ENCODE results near the gene CCDC51.

CCDC51 gene

DNA sequence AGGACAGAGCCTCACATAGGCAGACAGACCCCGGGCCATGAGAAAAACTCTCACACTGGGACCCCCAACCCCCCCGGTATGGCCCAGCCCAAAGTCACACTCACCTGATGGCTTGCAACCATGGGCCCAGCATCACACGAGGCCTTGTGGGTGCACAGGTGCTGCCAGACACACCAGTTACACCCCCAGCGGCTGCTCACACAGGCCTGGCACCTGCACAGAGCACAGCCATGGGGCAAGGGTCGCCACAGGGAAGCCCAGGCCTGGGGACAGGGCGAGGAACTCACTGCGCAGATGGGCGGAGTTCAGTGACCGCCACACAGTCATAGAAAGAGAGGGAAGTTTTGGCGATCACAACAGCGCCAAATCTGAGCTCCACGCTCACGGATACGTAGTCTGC lies 19.4 kb downstream of the CCDC51 start:
- DNase-seq (ENCODE audit: low read depth in 2 of 2), result no peak

DNA sequence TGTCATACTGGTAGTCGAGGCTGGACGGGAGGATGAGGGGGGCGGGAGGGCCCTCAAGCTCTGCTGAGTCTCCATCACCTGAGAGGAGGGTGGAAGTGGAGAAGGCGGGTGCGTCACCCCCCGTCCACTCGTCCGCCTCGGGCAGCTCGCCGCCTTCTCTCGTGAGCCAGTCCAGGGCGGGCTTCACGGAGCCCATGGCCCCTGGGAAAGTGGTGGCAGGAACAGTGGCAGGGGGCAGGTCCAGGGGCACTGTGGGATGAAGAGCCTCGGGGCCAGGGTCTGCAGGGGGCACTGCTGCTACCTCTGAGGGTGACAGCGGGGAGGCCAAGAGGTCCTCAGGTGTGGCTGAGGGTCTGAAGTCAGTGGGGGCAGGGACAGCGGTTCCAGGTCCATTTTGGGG lies 20.3 kb downstream of the CCDC51 start:
- no peak for DNase-seq (ENCODE audit: low read depth in 2 of 2)

DNA sequence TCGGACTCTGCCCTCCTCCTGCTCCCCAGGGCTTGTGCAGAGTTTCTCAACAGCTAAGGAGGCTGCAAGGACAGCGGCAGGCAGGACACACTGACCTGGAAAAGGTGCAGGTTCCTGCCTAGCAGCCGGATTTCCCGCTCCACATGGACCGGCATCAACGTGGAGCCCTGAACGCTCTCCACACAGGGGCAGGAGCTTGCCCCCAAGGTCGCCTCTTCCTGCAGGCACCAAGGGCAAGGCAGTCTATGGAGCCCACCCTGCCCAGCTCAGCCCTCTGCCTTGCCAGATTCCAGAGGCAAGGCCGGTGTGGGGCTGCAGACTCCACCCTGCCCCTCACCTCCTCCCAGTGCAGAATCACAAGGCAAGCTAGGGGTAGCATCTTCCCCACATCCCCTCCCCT lies 20.8 kb downstream of the CCDC51 start:
- no peak for DNase-seq (ENCODE audit: low read depth in 2 of 2)

DNA sequence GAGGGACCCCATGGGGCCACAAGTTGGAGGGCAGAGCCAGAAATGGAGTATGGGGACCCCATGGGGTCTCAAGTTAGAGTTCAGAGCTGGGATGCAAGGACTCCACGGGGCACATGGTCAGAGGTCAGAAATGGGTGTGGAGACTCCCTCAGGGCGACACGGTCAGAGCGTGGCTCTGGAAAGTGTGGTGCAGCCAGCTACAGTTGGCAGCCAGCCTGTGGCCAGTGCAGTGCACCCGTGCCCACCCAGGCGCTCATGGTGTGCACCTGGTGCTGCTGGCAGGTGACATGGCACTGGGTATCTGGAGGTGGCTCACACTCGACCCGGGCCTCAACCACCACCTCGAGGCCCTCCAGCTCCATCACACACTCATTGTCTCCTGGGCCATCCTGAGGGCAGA lies 21.3 kb downstream of the CCDC51 start:
- DNase-seq (ENCODE audit: low read depth in 2 of 2), result no peak

DNA sequence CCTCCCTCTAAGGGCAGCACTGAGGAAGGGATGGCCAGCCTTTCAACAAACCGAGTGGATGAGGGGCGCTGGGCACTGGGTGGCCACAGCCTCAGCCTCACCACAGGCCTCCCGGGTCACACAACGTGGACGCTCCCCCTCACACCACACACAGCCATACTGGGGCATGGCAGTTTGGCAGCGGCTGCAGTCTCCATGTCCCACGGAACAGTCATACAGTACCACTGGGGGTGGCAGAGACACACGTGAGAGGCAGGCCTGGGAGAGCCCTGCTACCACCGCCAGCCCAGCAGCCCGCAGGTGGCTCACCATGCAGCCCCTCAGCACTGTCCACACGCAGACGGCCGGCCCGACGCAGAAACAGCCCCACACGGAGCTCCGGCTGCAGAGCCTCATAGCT lies 21.8 kb downstream of the CCDC51 start:
- DNase-seq (ENCODE audit: low read depth in 2 of 2), result no peak

DNA sequence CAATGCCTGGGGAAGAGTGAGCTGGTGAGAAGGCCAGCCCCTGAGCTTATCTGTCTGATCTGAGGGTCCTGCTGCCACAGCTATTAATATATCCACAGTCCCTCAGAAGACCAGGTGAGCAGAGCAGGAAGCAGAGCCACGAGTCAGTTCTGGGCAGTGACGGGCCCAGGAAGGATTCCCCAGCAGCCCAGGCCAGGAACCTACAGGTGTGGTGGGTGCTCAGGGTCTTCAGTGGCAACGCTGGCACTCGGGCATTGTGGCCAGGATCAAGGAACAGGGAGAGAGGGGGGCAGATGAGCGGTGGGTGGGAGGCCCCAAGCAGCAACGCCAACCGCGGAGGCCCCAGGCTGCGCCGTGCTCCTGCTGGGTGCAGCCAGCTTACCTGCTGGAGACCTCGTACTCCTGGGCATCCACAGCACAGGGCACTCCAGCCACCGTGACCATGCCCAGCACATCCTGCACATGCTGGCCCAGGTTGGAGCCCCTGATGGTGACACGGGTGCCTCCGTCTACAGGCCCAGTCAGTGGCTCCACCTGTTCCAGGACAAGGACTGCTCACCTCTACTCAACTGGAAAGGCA lies 22.3 kb downstream of the CCDC51 start:
- DNase-seq (ENCODE audit: low read depth in 2 of 2), result no peak

DNA sequence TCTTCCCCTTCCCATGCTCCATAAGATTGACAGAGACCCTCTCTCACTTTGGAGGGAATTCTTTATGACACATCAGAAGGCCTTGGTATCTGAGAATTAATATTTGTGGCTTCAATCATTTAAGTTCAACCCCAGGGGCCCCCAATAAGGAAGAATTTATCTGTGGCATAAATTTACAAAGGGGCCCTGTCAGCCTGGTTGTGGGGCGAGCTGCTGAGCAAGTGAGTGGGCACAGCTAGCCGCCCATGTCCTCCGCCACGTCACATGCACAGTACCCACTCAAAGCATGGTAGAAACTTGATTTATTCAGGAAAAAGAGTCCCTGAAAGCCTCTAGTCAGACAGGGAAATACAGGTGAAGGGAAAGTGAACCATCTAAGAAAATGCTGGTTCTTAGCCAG lies 23.4 kb downstream of the CCDC51 start:
- DNase-seq (ENCODE audit: low read depth in 2 of 2), result no peak

DNA sequence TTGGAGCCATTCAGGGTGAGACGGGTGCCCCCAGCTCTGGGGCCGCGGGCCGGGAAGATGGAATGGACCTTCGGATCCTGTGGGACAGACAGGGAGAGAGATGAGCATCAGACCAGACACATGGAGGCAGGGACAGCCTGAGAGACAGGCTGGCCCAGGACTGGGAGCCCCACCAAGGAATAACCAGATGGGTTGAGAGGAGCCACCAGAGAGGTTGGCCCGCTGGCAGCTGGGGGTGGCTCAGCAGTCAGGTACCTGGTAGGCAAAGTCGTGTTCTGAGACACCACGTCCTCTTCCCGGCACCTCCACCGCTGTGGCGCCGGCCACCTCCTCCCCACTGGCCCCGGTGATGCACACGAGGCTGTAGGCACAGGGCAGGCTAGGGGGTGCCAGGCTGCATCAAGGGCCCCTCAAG lies 23.8 kb downstream of the CCDC51 start:
- DNase-seq (ENCODE audit: low read depth in 2 of 2), result no peak

DNA sequence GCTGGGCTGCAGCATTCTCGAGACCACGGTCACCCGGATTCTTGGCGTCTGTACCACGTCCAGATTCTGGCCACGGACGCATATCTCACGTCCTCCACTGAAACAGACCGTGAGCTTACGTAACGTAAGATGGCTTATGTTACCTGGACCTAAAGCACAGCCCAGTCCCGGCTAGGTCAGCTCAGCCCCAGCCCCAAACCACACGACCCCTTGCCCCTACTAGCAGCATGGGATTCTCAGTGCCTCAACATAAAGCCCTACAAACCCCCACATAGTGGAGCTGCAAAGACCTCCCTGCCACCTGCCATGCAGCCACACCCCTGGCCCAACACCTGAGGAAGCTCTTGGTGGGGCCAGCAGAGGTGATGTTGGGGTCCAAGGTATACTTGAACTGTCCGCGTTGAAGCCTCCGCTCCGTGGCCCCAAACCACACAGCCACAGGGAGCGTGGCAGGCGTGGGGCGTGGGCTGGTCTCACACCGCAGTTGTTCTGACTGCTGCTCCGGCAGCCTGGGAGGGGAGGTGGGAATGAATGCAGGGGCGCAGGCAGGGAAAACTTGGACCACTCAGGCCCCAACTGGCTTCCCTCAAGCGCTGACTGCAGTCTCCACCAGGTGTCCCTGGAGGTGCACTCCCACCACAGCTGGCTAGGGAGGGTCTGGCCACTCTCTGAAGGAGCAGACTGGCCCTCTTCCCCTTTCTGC lies 24.5 kb downstream of the CCDC51 start:
- DNase-seq (ENCODE audit: low read depth in 2 of 2), result no peak

DNA sequence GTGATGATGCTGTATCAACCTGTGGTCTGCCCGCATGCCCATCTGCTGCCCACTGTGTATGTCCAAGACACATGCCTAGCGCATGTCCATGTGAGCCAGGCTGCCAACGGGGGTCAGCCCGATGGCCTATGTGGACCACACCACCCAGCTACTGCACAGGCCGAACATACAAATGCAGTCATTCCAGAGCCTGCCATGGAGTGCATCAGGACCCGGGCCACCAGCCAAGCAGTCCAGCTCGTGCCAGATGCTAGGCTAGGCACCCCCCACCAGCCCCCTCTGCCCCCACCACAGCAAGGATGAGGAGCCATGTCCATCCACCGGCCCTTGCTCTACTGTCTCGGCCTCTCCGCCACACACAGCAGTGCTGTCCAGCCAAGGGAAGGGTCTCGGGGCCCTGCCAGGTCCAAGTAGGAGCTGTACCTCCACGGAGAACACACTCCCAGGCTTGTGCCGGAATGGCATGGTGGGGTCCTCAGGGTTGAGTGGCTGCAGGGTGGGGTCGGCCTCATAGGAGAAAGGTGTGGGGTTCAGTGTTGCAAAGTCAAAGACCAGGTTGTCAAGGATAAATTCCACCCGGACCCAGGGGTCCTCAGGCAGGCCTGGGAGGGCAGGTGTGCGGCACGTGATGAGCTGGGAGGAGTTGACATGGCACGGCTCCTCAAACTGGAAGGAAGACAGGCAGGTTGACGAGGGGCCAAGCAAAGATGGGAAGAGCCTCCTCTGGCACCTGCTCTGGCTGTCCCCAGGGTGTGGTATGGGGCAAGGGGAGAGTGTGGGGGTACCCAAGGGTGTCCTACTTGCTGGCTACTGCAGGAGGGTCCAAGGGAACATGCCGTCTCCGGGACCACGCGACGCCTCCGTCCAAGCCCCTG lies 25.3 kb downstream of the CCDC51 start:
- no peak for DNase-seq (ENCODE audit: low read depth in 2 of 2)

DNA sequence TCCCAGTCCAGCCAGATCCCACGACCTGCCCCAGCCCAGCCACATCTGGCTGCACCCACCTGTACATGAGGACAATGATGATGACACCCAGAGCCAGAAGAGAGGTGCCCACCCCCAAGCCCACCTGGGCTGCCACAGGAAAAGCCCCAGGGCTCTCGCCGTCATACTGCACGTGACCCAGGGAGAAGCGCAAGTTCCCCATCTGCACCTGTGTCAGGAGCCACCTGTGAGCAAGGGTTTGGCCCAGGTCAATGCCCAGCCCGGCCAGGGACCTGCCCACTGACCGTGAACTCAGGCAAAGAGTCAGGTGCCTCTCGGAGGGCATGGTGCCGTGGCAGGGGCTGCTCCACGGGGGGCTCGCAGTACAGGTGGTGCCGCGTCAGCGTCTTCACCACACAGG lies 26.3 kb downstream of the CCDC51 start:
- DNase-seq (ENCODE audit: low read depth in 2 of 2), result no peak

DNA sequence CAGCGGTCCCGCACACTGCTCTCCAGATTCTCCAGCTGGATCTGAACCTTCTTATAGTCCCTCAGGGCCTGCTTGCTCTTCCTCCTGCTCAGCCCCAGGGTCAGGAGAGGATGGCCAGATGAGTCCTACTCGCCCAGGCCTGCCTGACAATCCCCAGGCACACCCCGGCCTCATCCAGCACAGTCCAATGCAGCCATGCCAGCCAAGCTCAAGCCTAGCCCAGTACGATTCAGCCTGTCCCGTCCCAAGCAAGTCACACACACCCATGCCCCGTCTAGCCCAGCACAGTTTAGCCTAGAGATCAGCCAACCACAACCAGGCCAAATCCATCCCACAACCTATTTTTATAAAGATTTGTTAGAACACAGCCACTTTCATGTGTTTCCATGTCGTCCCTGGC lies 26.8 kb downstream of the CCDC51 start:
- DNase-seq (ENCODE audit: low read depth in 2 of 2), result no peak

DNA sequence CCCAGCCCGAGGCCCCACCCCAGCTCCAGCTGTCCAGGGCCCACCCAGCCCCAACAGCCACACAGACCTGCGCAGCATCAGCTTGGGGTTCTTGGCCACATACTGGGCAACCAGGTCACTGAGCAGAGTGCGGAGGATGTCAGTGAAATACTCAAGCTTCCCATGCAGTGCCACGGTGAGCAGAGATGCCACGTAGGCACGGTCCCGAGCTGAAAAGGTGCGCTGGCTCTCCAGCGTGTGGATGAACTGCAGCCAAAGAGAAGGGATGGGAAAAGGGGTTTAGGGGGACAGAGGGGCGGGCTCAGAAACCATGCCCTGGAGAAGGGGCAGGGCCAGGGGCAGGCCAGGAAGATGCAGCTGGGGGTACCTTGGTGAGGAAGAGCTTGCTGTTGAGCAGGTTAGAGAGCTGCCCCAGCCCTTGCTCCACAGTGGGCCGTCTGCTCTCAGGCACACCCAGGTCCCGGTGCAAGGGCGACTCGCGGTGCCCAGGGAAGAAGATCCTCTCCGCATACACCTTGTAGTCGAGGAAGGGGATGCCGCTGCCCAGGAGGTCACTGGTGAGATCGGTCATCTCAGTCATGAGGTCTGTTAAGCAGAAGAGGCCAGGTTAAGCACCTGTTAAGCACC lies 27.4 kb downstream of the CCDC51 start:
- no peak for DNase-seq (ENCODE audit: low read depth in 2 of 2)

DNA sequence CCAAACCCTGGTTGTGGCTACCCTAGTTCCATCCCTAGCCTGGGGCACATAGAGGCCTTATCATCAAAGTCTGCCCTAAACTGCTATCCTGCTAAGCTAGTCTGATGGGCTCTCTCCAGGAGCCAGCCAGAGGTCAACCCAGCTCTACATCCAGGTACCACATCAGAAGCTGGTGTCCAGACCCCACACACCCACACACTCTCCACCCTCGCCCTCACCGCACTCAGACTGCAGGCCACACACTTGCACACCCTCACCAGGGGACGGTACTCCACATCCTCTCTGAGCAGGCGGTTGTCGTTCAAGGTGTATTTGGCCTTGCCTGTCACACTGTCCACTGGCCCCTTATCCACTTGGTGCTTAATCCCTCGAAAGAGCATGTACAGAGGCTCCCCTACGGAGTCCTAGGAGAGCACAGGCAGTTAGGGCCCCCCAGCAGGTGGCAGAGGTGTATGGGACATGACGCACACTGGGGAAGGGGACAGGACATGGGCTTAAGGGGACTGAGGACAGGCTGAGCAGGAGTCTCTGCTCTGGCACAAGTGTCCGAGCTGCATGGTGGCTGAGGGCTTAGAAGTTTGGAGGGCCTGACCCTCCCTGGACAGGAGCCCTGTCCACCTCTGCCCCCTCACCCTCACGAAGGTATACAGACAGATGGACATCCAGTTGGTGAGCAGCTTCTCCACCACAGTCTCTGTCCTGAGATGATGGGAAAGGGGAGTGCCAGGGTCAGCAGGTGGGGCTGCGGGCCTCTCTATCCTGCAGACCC lies 28.1 kb downstream of the CCDC51 start:
- no peak for DNase-seq (ENCODE audit: low read depth in 2 of 2)

DNA sequence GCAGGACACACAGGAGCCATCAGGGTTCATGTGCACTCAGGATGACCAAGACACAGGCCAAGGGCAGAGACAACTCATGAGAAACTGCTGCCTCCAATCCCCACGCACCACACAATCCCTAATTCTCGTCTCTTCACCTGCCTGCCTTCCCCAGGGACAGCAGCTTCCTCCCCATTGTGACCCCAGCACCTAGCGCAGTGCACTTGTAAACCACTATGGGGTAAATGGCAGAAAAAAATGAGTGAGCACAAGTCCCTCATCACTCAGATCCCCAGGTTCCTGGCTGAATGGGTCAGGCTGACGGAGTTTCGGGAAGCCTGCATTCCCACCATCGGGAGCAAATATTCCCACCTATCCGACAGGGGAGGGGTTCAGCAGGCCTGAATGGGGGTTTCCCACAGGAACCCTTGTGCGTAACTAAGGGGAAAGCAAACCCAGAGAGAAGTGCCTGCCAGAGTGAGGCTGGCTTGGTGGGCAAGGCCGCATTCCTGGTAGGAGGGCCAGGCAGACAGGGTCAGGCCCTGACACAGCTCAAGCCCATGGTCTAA lies 28.8 kb downstream of the CCDC51 start:
- DNase-seq (ENCODE audit: low read depth in 2 of 2), result no peak

DNA sequence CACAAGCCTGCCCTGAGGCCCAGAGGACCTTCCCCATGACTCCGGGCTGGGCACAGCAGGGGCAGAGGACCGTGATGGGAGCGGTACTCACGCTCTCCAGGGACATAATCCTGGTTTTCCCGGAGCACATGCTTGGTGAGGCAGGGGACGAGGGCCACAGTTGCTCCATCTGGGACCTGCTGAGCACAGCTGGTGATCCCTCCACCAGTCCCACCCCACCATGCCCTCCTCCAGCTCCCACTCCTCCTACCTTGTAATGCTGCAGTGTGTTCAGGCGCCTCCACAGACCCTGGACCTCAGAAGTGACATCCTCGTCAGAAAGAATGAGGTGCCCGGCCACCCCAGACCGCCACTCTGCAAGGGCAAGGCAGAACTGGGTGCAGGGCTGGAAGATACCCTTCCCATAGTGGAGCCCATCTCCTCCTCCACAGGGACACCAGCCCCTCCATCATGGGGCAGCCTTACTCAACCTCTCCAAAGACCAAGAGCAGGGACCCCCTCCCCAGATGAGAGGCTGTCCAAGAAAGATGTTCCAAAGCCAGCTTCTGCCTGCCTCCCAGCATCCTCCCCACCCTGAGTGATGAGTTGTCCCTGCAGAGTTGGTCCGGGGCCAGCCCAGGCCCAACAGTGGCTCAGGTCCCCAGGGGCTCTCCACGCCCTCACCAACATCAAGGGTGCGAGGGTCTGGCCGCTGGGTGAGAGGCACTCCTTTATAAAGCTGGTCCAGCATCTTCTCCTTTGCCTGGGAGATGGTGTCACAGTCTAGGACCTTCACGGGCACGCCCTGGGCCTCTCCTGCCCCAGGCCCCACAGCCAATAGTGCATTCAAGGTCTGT lies 29.5 kb downstream of the CCDC51 start:
- no peak for DNase-seq (ENCODE audit: low read depth in 2 of 2)

DNA sequence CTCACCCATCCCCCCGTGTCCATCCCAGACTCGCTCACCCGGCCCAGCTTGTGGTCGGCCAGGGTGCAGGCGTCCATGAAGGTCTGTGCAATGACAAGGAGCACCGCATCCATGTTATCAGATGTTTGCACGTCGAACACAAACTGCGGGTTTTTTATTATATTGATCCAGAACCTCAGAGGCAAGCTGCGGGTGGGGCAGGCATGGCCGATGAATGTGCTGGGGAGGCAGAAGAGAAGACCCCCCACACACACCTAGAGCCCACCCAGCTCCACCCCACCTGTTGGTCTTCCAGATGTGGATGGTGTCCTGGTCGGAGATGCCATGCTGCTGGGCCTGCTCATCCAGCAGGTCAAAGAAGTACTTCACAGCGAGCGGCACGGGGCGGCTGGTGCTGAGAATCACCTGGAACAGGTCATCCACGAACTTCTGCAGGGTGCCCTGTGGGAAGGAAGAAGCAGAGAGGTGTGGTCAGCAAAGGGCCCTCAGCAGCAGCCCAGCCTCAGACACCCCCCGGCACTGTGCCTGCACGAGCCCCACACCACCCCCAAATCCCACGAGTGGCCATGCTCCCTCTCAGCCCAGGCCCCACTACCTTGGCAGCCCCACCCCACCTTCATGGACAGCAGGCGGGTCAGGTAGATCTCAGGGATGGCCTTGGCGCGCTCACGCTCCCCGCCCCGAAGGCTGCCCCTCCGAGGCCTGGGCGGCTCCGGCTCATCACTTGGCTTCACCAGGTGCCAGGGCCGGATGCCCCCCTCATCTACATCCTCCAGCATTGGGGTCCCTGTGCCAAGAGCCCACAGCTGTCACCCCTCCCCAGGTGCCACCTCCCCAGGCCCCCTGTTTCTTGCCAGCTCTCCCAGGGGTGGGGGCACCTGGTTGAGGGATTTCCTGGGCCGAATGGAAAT lies 30.4 kb downstream of the CCDC51 start:
- DNase-seq (ENCODE audit: low read depth in 2 of 2), result no peak

DNA sequence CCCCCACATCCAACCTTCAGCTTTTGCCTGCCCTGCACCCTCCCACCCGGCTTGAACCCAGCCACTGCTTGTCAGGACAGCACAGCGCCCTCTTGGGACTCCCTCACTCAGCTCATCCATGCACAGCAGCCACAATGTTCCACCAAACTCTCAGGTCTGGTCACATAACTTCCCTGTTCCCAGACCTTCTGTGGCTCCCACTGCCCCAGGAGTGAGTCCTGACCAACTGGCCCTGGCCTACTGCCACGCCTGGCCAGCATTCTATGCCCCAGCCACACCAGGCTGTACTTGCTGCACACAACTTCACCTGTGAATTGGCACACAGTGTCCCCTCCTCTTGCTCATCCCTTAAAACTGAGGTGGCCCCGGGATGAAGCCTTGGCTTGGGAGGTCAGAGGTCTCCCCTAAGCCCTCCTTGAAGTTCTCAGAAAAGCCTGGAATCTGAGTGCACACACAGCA lies 31.1 kb downstream of the CCDC51 start:
- DNase-seq (ENCODE audit: low read depth in 2 of 2), result no peak

DNA sequence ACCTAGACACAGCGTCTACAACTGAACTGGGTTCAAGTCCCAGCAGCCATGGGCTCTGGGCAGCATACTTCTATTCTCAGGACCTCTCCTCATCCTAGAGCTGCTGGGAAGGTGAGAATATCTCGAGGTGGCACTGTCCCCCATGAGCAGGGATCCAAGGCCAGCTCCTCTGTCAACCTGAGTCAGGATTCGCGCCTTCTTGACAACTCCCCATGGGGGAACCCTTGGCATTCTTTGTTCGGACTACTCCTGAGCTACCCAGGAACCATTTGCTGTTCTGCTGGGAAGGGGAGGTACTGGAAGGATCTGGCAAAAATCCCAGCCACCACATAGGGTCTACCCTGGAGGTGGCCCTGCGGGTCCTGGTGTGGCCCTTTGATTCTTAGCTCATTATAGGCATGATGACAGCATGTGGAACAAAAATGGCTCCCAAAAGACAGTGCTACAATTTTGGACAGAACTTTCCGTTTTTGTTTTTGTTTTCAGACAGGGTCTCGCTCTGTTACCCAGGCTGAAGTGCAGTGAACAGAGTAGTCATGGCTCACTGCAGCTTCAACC lies 32.3 kb downstream of the CCDC51 start:
- no peak for DNase-seq (ENCODE audit: low read depth in 2 of 2)

All from stimulated activated CD4-positive, alpha-beta T cell treated with anti-CD3 and anti-CD28 coated beads, Interleukin-1b, Interleukin-23, amount 100 ng/mL, for 4 hours (primary cell).